KBM-7 (cell line): ENCODE measurements around the gene ATP1B3.
"Not testable (repeated sequence)": the region's sequence is repeated elsewhere in the genome, so short reads cannot be mapped to it uniquely, and the experiment has no call there.

ENCODE experiments used
- DNase-seq: peaks from one replicate; pipeline ENCODE4 v3.0.0-alpha.2; 2015
- in situ Hi-C: fragments of 300-500 bp; cut with MboI; formaldehyde crosslinking; loops from 2 replicates; pipeline ENCODE4 v1.14.3; 2020; ENCODE audit warnings: low sequenced_read_pairs, low pct_unique_long_range_greater_than_20kb, mixed read lengths

ATP1B3 gene

DNA sequence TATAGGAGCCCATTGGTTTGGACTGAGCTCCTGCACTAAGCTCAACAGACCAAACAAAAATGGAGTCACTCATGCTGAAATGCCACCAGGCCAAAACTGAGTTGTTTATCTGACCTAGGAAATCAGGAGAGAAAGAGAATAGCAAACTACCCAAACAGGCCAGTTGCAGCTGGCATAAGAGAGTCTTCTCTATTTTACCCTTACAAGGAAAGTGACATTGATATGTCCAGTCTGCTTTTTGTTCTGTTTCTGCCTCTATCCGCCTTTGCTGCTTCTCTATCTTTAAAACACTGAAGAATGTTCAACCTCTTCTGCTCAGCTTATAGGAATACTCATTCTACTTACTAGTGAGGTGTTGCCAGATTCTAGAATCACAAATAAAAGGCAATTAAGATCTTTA lies 95.1 kb downstream of the ATP1B3 start:
- no peak for DNase-seq
- in situ Hi-C loops = no loop called here

DNA sequence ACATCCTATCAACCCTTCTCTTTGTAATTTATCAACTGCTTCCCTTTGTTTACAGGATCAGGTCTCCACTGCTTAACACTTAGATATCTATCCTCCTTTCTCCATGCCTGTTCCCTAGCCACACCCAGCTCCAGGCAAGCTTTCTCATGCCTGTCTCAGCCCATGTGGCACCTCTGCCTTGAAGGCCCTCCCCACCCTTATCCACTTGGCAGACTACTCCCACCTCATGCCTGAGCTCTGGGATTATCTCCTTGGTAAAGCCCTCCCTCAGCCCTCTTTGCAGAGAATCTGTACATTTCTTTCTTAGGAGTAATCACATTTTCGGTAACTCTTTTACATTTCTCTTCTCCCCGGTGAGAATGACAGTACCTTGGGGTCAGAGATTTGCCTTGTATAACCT lies 96.0 kb downstream of the ATP1B3 start:
- in situ Hi-C loops = no loop called here
- DNase-seq = no peak

DNA sequence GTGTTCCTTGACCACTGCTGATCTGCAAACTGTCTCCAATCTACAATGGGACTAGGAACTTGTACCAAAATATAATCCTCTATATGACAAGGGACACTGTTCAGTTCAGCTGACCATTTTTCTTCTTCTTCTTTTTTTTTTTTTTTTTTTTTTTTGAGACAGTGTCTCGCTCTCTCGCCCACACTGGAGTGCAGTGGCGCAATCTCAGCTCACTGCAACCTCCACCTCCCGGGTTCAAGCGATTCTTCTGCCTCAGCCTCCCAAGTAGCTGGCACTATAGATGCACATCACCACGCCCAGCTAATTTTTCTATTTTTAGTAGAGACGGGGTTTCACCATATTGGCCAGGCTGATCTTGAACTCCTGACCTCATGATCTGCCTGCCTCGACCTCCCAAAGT lies 98.3 kb downstream of the ATP1B3 start:
- in situ Hi-C loops, DNase-seq: not testable (repeated sequence)
